Measurements from ENCODE around the gene PLD6.
"Not testable (repeated sequence)": the region's sequence is repeated elsewhere in the genome, so short reads cannot be mapped to it uniquely, and the experiment has no call there.

PLD6 gene

DNA sequence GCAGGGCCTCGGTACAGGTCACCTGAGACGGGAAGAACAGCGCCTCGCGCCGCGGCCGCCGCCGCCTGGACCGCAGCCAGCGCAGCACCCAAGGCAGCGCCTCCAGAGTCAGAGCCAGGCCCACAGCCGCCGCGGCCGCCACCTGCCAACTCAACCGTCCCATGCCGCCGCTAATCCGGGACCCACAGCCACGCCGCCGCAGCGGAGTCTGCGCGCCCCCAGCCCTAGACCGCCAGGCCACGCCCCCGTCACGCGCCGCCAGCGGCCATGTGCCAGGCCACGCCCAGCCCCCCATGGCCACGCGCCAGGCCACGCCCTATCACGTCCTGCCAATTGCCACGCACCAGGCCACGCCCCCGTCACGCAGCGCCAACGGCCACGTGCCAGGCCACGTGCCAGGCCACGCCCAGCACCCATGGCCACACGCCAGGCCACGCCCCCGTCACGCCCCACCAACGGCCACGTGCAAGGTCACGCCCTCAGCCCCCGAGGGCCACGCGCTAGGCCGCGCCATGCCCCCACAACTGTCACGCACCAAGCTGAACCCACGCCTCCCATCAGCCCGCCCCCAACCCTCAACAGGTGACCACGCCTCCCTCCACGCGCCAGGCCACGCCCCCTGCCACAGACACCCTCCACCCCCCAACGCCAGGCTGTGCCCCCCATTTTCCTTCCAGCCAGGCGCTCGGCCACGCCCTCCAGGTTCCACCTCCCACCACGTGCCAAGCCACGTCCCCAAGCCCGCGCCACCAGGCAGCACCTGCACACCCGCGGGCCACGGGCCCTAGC lies at the start of gene PLD6:
PLD6 (minus strand) TSS at position 210 of the 789 bp plus-strand sequence; CDS start at position 163, 47 bp downstream.
- peak; percentile 62 for DNase-seq

DNA sequence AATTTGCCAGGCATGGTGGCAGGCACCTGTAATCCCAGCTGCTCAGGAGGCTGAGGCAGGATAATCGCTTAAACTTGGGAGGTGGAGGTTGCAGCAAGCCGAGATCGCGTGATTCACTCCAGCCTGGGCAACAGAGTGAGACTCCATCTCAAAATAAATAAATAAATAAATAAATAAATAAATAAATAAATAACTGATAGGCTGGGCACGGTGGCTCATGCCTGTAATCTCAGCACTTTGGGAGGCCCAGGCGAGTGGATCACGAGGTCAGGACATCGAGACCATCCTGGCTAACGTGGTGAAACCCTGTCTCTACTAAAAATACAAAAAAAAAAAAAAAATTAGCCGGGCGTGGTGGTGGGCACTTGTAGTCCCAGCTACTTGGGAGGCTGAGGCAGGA lies 49.6 kb upstream of the PLD6 start:
- not testable (repeated sequence) for DNase-seq

- DNase-seq: no peak
These were observed 47.9 kb upstream of the PLD6 start for GRCh38 chr17:17254036-17254435.

DNA sequence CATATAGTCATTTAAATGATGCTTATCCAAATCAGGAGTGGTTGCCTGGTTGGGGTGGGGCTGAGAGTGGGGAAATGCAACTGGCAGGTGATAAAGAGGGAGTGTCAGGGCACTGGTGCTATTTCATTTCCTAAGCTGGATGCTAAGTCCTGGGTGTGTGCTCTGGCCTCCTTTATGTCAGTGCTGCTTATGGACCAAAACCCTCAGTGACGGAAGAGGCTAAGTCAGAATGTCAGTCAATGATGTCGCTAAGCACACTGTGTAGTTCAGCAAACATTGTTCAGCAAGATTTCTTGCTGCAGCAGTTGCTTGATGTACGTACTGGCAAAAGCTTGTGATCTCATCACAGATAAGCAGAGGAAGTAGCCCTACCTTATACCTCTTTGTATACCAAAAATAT lies 47.3 kb upstream of the PLD6 start:
- no peak for DNase-seq

- no peak for DNase-seq
These were observed 46.1 kb upstream of the PLD6 start for GRCh38 chr17:17252149-17252661.

DNA sequence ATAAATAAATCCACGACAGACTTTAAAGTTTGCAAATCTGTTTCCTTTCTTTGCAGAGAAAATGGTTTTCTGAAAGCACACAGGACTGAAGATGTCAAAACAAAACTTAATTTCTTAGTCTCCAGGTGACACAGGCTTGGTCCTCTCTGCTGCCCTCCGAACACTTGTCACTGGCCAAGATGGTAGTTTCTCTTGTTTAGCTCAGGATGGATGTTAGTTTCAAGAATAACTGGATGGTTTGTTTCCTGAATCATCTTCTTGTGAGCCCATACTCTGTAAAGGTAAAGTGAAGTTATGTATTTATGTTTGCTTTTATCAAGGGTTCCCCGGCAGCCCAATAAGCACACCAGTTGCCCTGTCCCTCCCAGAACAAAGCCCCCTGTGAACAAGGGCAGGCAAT lies 40.7 kb upstream of the PLD6 start:
- DNase-seq: no peak

DNA sequence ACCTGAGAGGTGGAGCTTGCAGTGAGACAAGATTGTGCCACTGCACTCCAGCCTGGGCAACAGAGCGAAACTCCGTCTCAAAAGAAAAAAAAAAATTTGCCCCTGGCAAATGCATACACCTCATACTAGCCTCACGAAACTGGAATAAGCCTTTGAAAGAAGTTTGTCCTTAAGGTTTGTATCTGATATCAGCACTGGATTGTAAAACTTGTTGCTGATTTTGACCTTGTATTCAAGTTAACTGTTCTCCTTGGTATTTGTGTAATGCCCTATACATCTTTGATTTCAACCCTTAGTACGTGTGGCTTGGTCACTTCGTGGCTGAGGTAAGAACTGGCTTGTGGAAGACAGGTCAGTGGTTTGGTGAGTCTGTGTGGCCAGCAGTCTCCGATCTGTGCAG lies 37.0 kb upstream of the PLD6 start:
- no peak for DNase-seq

DNA sequence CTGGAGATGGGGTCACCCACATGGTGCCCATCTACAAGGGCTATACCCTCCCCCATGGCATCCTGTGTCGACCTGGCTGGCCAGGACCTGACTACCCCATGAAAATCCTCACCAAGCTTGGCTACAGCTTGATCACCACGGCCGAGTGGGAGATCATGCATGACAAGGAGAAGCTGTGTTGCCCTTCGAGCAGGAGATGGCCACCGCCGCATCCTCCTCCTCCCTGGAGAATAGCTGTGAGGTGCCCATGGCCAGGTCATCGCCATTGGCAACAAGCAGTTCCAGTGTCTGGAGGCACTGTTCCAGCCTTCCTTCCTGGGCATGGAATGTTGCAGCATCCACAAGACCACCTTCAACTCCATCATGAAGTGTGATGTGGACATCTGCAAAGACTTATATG lies 36.1 kb upstream of the PLD6 start:
- no peak for DNase-seq

DNA sequence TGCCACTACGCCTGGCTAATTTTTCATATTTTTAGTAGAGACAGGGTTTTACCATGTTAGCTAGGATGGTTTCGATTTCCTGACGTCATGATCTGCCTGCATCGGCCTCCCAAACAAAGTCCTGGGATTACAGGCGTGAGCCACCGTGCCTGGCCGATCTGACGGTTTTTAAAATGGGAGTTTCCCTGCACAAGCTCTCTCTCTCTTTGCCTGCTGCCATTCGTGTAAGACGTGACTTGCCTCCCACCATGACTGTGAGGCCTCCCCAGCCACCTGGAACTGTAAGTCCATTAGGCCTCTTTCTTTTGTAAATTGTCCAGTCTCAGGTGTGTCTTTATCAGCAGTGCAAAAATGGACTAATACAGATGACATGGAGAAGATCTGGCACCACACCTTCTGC lies 35.5 kb upstream of the PLD6 start:
- DNase-seq: no peak

DNA sequence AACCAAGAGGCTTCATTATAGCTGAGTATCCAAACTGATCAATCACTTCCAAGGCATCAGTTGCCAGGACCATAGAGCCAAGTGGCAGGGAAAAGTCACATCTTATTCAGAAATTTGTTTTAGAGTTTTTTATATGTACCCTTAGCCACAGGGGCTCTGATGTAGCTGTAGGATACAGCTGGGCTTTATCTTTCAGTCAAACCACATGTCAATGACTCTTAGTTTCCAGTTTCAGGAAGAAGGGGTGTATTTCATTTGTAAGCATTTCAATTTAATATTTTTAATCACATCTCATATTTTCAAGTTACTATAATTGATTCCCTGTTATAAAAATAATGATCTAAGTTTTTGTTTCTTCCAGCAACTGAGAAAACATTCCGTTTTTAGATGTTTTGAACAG lies 33.7 kb upstream of the PLD6 start:
- no peak for DNase-seq

GRCh38 chr17:17237026-17237799 lies 31.1 kb upstream of the PLD6 start, which contains the start of gene FLCN:
Gene FLCN, minus strand, starts transcription at chr17:17237168. Its CDS starts 9,031 bp downstream, at chr17:17228137.
- peak; percentile 43 for DNase-seq

DNA sequence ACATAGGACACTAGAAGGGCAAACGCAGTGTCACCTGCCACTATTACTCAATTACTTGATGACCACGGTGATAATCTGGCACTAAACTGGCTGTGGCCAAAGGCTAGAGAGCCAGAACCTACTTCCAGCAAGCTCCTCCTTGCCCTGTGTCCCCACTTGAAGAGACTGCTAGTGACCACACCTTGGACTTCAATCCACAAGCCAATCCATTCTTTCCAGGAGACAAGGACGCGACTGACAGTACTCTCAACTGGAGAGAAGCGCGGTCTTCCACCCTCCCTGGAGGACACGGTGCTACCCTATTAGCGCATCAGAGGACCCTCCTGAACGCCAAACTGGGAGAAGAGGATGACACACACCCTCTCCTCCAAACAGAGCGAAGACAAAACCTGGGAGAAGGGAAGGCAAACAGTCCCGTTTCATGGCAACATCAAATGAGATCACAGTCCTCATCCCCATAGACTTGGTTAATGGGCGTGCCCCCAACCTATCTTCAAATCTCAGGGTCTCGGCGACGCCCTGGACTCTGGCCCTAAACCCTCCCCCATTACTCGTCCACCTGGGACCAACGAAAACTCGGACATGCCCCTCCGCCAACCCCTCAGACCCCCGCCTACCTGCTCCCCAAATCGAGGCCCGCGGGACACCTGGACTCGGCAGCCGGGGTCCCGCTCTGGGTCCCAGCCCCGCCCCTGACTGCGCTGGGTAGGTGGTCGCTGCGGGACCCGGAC lies 30.3 kb upstream of the PLD6 start:
- DNase-seq: peak; percentile 2

DNA sequence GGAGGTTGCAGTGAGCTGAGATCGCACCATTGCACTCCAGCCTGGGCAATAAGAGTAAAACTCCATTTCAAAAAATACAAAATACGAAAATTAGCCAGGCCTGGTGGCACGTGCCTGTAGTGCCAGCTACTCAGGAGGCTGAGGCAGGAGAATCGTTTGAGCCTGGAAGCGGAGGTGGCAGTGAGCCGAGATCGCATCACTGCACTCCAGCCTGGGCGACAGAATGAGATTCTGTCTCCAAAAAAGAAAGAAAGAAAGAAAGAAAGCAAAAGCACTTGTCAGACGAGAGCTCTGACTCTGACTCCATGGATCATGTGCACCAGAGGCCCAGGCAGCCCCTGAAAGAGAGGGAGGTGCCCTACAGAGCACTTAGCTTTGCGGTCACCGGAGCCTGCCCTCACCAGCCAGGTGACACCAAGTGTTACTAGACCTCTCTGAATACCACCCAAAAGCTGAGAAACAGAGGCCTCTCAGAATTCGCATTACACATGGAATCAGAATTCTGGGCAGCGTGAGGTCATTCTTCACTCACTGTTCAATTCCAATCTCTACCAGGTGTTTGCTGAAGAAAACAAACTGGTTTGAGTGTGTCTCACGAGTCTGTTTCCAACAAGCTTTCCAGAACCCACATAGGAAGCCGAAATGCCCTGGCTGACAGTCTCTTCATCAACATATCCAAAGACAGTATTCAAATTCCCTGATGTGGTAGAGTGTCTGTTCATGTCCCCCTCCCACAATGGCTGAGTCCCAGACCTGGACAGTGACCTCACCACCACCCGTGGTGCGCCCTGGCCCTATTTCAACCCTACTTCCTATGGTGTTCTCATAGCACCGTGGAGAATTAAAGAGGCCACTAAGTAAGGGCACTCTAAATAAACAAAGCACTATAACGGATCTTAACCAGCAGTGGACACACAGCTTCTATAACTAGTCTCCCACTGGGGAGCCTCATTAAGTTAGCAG lies 29.4 kb upstream of the PLD6 start:
- peak; percentile 2 for DNase-seq

DNA sequence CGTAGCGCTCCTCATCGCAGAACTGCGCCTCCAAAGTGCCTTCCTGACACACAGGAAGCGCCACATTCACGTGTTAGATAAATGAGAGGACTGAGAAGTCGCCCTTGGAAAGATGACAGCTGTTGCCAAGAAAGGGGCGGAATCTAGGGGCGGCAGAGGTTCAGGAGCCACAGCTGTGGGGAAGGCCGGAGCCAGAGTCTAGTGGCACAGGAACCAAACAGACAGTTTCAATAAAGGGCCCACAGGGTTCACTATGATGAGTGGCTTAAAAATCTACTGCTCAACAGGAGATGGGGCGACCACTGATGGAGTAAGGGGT lies 26.1 kb upstream of the PLD6 start:
- DNase-seq: no peak

- DNase-seq: no peak
These were observed 25.6 kb upstream of the PLD6 start for GRCh38 chr17:17231621-17232302.

DNA sequence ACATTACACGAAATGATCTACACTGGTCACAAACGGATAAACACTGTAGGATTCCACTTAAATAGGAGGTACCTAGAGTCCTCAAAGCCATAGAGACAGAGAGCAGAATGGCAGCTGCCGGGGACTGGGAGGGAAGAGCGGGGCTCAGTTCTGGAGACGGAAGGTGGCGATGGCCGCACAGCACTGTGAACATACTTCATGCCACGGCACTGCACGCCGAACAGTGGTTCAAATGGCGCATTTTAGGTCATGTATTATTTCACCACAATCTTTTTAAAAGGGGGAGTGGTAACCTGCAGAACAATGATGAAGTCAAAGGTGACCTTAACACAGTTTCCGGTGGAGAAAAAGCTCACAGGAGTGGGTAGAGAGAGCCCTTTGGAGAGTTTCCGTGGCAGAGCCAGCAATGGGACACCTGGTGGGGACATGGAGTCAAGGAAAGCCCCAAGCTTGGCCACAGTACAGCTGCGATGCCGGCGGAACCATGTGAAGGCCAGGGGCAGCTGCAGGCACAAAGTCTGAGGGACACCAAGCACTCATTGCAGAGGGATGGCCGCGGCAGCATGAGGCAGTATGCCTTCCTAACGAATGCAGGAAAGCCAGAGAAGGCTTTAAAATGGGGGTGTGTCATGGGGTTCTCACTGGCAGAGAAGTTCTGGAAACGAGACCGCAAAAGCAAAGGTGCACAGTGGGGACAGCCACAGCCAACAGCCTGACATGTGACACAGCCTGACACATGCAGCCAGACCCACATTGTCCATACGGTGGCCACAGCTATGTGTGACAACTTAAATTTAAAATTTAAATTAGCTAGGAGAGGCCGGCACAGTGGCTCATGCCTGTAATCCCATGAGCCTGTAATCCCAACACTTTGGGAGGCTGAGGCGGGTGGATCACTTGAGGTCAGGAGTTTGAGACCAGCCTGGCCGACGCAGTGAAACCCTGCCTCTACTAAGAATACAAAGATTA lies 23.6 kb upstream of the PLD6 start:
- no peak for DNase-seq

- DNase-seq: no peak
These were observed 22.6 kb upstream of the PLD6 start for GRCh38 chr17:17228521-17229279.

- peak; percentile 11 for DNase-seq
These were observed 21.7 kb upstream of the PLD6 start for GRCh38 chr17:17227608-17228520.

Data from NCI-H2029 (cell line).